GM19463 (cell line): ENCODE measurements around the gene PEX26.
"Not testable (repeated sequence)": the region's sequence is repeated elsewhere in the genome, so short reads cannot be mapped to it uniquely, and the experiment has no call there.

Source experiments
- ATAC-seq: cut with Tn5 transposase; IDR thresholded peaks from one replicate; pipeline ENCODE4 v1.9.1; 2021; ENCODE audit warnings: mild to moderate bottlenecking, moderate library complexity; ENCODE audit not compliant: unreplicated experiment

Gene PEX26

DNA sequence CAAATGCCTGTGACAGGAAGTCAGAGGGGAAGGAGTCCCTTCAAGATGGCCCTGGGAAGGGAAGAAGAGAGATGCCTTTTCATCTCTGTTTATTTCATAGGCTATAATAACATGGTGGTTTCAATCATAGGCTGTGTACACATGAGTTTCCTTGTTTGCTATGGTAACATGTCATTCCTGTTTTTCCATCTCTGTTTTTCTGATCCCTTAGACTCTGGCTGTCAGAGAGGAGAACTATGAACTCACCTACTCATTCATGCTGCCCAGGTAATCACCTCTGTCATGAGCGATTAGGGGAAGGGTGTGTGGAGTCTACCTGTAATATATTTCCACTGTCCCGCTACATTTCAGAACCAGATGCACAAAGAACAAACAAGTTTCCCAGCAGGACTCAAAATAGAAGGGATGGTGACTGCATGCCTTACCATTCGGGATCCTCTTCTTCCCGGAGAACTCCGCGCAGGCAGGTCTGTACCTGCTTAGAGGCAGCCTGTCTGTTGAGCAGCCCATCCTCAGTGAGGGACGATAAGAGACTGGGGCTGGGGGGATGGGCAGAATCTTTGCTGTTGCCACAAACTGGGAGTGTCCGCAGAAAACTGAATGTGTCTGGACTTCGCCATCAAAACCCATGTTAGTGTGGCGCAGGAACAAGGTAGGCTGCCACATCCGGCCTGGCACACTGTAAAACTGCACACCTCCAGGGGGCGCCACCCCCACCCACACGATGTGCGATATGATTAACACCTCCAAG, 7.1 kb upstream of the PEX26 start:
- no peak for ATAC-seq

GRCh38 chr22:18071307-18071967, 6.4 kb upstream of the PEX26 start:
- ATAC-seq, result not testable (repeated sequence)

DNA sequence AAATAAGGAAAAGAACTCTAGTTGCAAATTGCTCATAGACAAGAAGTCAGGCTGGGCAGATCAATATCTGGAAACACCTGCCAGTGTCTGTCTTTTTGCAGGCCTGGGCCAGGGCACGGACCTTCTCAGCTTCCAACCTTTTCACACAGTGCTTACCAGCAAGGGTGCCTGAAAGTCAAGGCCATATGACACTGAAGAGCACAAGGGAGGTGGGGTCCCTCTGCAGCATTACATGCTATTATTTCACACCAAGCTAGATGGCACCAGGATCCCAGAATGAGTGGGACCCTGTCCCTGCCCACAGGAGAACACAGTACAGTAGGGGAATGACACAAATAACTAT, 5.9 kb upstream of the PEX26 start:
- no peak for ATAC-seq

DNA sequence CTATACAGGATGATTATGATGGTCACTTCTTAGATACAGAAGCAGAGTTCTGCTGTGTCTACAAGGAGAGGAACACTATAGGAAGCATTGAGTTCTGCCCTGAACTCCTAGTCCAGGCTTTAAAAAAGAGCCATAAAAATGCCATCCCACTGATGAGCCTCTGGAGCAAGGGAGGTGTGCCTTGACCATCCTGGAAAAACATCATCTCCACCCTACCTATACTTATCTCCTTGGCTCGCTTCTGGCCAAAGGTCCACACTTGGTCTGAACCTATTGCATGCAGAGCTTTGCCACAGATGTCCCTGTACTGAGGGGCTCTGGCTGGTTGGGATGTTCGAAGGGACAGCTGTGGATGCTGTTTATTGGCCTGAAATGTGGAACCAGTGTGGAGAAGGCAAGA, 4.3 kb upstream of the PEX26 start:
- no peak for ATAC-seq

GRCh38 chr22:18073927-18074326, 3.9 kb upstream of the PEX26 start:
- ATAC-seq, result not testable (repeated sequence)

DNA sequence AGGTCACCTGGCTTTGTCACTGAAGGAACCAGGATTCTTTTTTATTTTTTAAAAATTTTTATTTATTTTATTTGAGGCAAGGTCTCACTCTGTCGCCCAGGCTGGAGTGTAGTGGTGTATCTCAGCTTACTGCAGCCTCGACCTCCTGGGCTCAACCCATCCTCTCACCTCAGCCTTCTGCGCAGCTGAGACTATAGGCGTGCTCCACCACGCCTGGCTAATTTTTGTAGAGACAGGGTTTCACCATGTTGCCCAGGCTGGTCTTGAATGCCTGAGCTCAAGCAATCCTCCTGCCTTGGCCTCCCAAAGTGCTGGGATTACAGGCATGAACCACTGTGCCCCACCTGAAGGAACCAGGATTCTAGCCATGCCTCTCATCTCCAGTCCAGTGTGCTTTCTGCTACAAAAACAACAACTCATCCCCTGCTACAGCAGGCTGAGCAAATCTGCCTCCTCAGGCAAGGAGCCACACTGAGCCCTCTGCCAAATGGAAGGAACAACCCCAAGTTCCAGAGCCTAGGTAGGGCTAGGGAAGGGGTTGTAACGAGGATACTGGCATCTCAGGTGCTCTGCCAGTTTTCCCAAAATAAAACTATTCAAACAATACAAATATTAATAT, 2.6 kb upstream of the PEX26 start:
- ATAC-seq, result no peak

GRCh38 chr22:18075720-18076497, 1.9 kb upstream of the PEX26 start:
- no peak for ATAC-seq

GRCh38 chr22:18077087-18077638, 627 bp upstream of the PEX26 start:
- peak; percentile 4 for ATAC-seq

GRCh38 chr22:18078329-18079041, 695 bp downstream of the PEX26 start:
- ATAC-seq, result no peak

DNA sequence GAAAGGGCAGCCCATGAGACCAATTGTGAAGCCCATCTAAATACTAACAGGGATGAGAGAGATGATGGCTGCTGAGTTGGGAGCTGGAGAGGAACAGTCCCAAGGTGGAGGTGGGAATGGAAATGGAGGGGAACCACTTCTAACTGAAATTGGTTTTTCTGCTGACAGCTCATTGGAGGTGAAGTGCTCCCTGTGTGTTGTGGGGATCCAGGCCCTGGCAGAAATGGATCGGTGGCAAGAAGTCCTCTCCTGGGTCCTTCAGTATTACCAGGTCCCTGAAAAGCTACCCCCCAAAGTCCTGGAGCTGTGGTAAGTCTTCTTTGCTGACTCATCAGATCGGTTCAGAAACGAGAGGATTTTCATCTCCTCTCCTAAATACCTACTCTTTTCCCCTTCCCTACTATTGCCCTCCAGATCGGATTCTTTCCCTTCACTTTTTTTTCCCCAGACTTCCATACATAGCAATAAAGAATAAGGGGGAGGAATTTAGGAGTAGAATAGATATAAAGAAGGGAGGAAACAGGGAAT, 2.0 kb downstream of the PEX26 start:
- ATAC-seq, result no peak

GRCh38 chr22:18081416-18081815, 3.6 kb downstream of the PEX26 start:
- no peak for ATAC-seq

DNA sequence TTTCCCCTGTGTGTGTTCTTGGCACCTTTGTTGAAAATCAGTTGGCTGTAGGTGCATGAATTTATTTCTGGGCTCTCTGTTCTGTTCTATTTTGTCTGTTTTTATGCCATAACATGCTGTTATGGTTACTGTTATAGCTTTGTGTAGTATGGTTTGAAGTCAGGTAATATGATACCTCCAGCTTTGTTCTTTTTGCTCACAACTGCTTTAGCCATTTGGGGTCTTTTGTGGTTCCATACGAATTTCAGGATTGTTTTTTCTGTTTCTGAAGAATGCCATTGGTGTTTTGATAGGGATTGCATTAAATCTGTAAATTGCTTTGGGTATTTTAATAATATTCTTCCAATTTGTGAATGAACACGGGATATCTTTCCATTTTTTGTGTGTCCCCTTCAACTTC, 4.7 kb downstream of the PEX26 start:
- no peak for ATAC-seq

- no peak for ATAC-seq
Observed at GRCh38 chr22:18083406-18083805, 5.6 kb downstream of the PEX26 start.

DNA sequence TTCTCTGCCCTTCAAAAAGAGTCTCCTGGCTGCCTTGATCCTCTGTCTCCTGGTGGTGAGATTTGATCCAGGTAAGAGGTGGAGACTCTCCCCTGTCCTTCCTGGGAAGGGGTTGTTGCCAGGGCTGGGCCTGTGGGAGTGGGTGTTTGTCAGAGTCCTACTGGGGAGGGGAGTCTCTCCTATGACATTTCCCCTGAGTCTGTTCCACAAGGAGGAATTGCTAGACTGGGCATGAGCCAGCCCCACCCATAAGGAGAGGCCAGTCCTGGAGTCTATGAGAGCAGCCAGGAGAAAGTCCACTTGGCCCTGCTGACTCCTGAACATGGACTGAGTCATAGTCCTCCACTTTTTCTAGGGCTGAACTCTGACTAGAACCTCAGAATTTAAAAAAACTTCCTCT, 7.4 kb downstream of the PEX26 start:
- ATAC-seq, result no peak

DNA sequence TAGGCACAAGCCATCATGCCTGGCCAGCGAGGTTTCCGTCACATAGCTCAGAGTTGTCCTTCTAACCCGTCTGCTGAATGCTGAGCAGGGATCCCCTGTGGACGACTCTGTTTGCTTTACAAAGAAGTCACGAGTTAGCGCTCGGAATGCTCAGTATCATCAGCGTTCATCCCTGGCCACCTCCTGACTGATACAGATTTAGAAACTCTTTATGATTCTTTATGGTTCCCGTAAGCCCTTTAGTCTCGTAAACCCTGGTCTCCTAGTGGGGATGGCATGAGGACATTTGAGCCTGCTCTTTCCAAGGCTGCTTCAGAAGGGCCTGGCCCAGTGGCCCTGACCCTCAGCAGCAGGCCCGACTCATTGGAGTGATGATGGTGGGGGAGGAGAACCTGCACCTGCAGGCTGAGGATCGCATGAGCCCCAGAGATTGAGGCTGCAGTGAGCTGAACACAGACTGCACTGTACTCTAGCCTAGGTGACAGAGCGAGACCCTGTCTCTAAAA, 9.6 kb downstream of the PEX26 start:
- ATAC-seq, result no peak

DNA sequence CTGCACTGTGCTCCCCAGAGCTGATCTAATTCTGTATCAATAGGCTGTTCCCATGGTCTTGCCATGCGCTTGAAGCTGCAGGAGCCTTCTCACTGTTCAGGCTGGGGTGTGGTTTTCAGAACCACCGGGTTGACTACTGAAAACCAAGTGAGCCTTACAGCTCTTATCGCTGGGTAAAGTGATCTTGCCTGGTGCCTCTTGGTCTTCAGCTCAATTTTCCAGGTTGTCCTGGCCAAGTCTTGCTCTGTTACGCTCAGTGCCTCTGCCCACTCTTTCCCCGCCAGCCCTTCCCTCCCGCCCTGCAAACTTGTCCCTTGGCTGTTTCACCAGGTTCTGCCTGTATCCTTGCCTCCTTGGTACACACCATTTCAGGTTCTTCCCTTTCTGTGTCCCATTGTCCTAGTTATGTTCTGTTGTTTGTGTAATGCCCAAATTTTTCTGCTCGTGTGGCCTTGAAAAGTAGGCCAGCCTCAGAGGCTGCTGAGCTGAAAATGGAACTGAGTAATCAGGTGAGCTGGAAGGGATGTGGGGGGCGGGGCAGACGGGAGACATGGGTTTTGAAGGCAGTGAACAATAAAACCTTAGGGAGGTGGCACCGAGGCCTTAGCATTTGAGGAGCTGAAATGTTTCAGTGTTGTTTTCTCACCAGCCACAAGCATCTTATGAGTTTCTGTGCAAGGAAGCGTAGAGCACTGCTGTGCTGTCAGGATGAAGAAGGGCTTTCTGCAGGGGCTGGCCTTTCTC, 11.2 kb downstream of the PEX26 start:
- ATAC-seq, result no peak

DNA sequence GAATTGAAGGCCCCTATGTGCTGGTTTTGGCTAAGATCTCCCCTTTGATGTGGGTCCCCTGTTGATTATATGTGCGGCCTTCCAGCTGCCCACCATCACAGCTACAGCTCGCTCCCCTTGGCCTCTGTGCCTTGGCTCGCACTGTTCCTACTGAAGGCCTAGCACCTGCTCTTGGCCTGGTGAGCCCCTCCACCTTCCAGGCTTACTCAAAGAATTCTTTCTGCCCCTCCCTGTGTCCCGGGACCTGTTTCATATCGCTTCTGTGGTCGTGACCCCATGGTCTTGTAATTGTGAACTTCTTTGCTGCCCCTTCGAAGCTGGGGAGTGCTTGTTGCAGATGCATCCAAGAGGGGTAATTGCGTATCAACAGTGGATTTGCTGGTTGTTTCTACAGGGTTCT, 12.5 kb downstream of the PEX26 start:
- ATAC-seq, result no peak

GRCh38 chr22:18091478-18091877, 13.7 kb downstream of the PEX26 start:
- no peak for ATAC-seq

DNA sequence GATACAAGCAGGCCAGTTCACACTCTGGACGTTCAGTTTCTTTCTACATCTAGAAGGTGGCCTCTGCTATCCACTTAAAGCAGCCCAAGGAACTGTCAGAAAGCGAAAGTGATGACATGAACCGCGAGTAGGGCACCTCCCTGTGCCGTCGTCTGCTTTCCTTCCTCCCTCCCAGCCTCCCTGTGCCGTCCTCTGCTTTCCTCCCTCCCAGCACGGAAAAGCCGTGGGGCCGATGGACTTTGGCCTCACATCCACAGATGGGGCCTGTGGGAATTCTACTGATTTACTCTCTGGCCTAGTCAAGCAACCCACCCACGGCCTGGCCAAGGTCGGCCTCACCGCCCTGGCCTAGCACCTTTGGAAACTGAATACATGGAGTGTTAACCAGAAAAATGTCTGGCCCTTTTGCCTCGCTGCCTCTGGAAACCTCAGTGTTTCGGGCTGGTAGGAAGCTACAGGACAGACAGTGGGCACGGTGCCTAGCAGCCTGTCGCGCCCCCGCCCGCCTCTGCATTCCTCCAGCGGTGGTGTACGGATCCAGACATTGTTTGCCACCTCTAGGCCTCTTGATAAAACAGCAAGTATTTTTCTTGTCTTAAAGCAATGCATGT, 14.2 kb downstream of the PEX26 start:
- no peak for ATAC-seq
